Gastroesophageal sphincter (tissue), 3 donors: ENCODE measurements around the gene EWSR1.

Source experiments
- EP300 ChIP-seq: sonication (generic); formaldehyde crosslinking; IDR thresholded peaks from one replicate; pipeline ENCODE4 v1.6.1; 2017; ENCODE audit warnings: antibody characterized with exemption, mild to moderate bottlenecking
- TF ChIP-seq, protein P1 (sequence below), 4 experiments: fragments of 200-600 bp in 2 of 4; fragments of 450-650 bp in 2 of 4; sonication (generic) in 1 of 4; IDR thresholded peaks; one replicate each; pipeline ENCODE4 v1.5.1; 2017 to 2019; ENCODE audit warnings: antibody characterized with exemption in 4 of 4, mild to moderate bottlenecking in 2 of 4, moderate library complexity in 2 of 4

DNA sequence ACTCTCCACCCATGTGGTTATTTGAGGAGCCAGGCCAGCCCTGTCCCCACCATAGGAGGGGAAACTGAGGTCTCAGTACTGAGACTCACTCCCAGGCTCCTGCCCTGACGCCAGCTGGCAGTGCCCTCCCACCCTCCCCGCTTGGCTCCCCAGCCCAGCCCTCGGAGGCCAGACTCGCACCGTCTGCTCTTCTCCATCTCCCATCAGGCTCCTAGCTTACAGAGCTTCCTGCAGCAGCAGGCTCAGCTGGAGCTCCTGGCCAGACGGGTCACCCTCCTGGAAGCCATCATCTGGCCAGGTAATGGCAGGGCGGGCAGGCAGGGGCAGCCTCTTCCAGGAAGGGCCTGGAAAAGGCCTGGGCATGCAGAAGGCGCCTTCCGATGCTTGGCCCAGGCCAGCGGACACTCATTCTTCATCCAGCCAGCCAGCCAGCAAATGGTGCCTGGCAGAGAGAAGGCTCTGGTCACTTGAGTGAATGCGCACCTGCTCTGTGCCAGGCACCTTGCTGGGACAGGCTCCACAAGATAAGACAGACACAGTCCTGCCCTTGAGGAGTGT lies 12.9 kb upstream of the EWSR1 start:
- TF ChIP-seq, protein P1, sequence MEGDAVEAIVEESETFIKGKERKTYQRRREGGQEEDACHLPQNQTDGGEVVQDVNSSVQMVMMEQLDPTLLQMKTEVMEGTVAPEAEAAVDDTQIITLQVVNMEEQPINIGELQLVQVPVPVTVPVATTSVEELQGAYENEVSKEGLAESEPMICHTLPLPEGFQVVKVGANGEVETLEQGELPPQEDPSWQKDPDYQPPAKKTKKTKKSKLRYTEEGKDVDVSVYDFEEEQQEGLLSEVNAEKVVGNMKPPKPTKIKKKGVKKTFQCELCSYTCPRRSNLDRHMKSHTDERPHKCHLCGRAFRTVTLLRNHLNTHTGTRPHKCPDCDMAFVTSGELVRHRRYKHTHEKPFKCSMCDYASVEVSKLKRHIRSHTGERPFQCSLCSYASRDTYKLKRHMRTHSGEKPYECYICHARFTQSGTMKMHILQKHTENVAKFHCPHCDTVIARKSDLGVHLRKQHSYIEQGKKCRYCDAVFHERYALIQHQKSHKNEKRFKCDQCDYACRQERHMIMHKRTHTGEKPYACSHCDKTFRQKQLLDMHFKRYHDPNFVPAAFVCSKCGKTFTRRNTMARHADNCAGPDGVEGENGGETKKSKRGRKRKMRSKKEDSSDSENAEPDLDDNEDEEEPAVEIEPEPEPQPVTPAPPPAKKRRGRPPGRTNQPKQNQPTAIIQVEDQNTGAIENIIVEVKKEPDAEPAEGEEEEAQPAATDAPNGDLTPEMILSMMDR (IDR thresholded peaks at IDR 0.05), result no peak
- TF ChIP-seq EP300, result no peak
